HepG2 (cell line): ENCODE data around the gene OTUD4.

Source experiments
- CC2D1A ChIP-seq: sonication (generic); formaldehyde crosslinking; IDR thresholded peaks from 2 replicates; pipeline ENCODE4 v1.8.1; 2023; ENCODE audit warnings: mild to moderate bottlenecking, missing genetic modification reagents
- CTCF ChIP-seq: sonication (generic); formaldehyde crosslinking; IDR thresholded peaks from 2 replicates; pipeline ENCODE4 v1.5.0; 2020; ENCODE audit warnings: mild to moderate bottlenecking, missing genetic modification reagents, moderate library complexity
- HNRNPH1 ChIP-seq: fragments of 200-400 bp; formaldehyde crosslinking; optimal IDR thresholded peaks from 2 replicates; pipeline ENCODE3; 2017; ENCODE audit warnings: mild to moderate bottlenecking, low read depth, low read length
- NFATC3 ChIP-seq: sonication (generic); formaldehyde crosslinking; IDR thresholded peaks from 2 replicates; pipeline ENCODE4 v1.5.1; 2020; ENCODE audit warnings: mild to moderate bottlenecking, missing genetic modification reagents
- PHF20 ChIP-seq: sonication (generic); formaldehyde crosslinking; IDR thresholded peaks from 2 replicates; pipeline ENCODE4 v1.5.0; 2020; ENCODE audit warnings: mild to moderate bottlenecking, missing genetic modification reagents
- POLR2AphosphoS5 ChIP-seq: IDR thresholded peaks from 2 replicates; pipeline ENCODE4 v1.6.1; 2012; ENCODE audit warnings: low read depth, low read length
- SRSF4 ChIP-seq: fragments of 200-400 bp; formaldehyde crosslinking; IDR thresholded peaks from one replicate; pipeline ENCODE4 v1.6.1; 2018; ENCODE audit warnings: mild to moderate bottlenecking, low read depth, low read length, moderate library complexity; ENCODE audit not compliant: poor library complexity, severe bottlenecking
- ZNF136 ChIP-seq: sonication (generic); formaldehyde crosslinking; IDR thresholded peaks from 2 replicates; pipeline ENCODE4 v1.8.1; 2022; ENCODE audit warnings: low read depth, mild to moderate bottlenecking, moderate library complexity, missing genetic modification reagents

GRCh38 chr4:145219090-145219489, 38.7 kb upstream of the OTUD4 start:
- no peak for TF ChIP-seq SRSF4
- no peak for TF ChIP-seq CTCF (CRISPR knock-in tag)
- TF ChIP-seq HNRNPH1, result no peak
- TF ChIP-seq CC2D1A (CRISPR knock-in tag), result no peak
- TF ChIP-seq PHF20 (CRISPR knock-in tag), result no peak
- TF ChIP-seq POLR2AphosphoS5, result no peak
- no peak for TF ChIP-seq ZNF136 (CRISPR knock-in tag)
- TF ChIP-seq NFATC3 (CRISPR knock-in tag), result no peak
